ENCODE results near the gene DUSP16. TPM values are rescaled to one million over a fixed set of nuclear protein-coding genes. Genes with fewer than 3 reads are reported as not detected.

Gene DUSP16
- total RNA-seq, 1 experiment from 2014 or later: 51.9 TPM

- H3K4me1 Mint-ChIP-seq: peaks cover 5% of the 10 kb centered on the region
- no peak for TF ChIP-seq NR2C2 (CRISPR knock-in tag; IDR thresholded peaks at IDR 0.05)
- ChIA-PET POLR2A (no interaction called here), CTCF (interaction anchor here (0.9 kb wide), 1 partner anchor 62 kb away, joined by 3 read pairs; no protein-coding TSS in a partner anchor)
- DNase-seq (ENCODE audit: low spot score) (no peak), ATAC-seq (no peak)
- H3K9me3 Mint-ChIP-seq: peaks cover 8% of the 10 kb centered on the region
- no peaks in the 10 kb centered on the region for H3K27me3 Mint-ChIP-seq (ENCODE audit: low read depth)
- H3K36me3 Mint-ChIP-seq: peaks cover 9% of the 10 kb centered on the region
- no peak overlapping the region for H3K4me3 Mint-ChIP-seq
- no peak overlapping the region for H3K27ac Mint-ChIP-seq
These were observed 121.2 kb downstream of the DUSP16 start for GRCh38 chr12:12441429-12441807.

- H3K9me3 Mint-ChIP-seq: peaks cover 8% of the 10 kb centered on the region
- POLR2A ChIA-PET: no interaction called here
- H3K4me3 Mint-ChIP-seq: no peak overlapping the region
- H3K27me3 Mint-ChIP-seq (ENCODE audit: low read depth): no peaks in the 10 kb centered on the region
- H3K4me1 Mint-ChIP-seq: peaks cover 1% of the 10 kb centered on the region
- CTCF ChIA-PET: interaction anchor here (0.9 kb wide), 1 partner anchor 63 kb away, joined by 3 read pairs; no protein-coding TSS in a partner anchor
- peaks cover 11% of the 10 kb centered on the region for H3K36me3 Mint-ChIP-seq
- no peak for TF ChIP-seq FOXJ3 (CRISPR knock-in tag; IDR thresholded peaks at IDR 0.05; ENCODE audit: borderline replicate concordance)
- DNase-seq (ENCODE audit: low spot score) (no peak), ATAC-seq (no peak)
- H3K27ac Mint-ChIP-seq: no peak overlapping the region
These were observed 121.8 kb downstream of the DUSP16 start for GRCh38 chr12:12440784-12441428.

GRCh38 chr12:12439636-12440035 is 123.0 kb downstream of the DUSP16 start:
- ATAC-seq: no peak
- no peak overlapping the region for H3K4me3 Mint-ChIP-seq
- TF ChIP-seq ZNF532 (CRISPR knock-in tag; IDR thresholded peaks at IDR 0.05; ENCODE audit: borderline replicate concordance) (no peak), ZSCAN18 (CRISPR knock-in tag; IDR thresholded peaks at IDR 0.05) (no peak), GABPB1 (CRISPR knock-in tag; IDR thresholded peaks at IDR 0.05) (peak; percentile 77; the same call in 1 of the 2 replicates), ZNF232 (CRISPR knock-in tag; IDR thresholded peaks at IDR 0.05) (no peak), SMAD3 (CRISPR knock-in tag; IDR thresholded peaks at IDR 0.05; ENCODE audit: borderline replicate concordance) (no peak)
- POLR2A ChIA-PET: no interaction called here
- H3K36me3 Mint-ChIP-seq: peaks cover 11% of the 10 kb centered on the region
- no peaks in the 10 kb centered on the region; the same call in 1 of the 2 replicates for H3K4me1 Mint-ChIP-seq
- H3K9me3 Mint-ChIP-seq: peaks cover 8% of the 10 kb centered on the region
- CTCF ChIA-PET: no interaction called here
- no peak for DNase-seq (ENCODE audit: low spot score)
- H3K27ac Mint-ChIP-seq: no peak overlapping the region
- H3K27me3 Mint-ChIP-seq (ENCODE audit: low read depth): no peaks in the 10 kb centered on the region

GRCh38 chr12:12436831-12437345 is 125.8 kb downstream of the DUSP16 start:
- Mint-ChIP-seq H3K36me3 (peaks cover 11% of the 10 kb centered on the region), H3K27me3 (ENCODE audit: low read depth) (no peaks in the 10 kb centered on the region), H3K4me3 (no peak overlapping the region), H3K9me3 (peaks cover 8% of the 10 kb centered on the region), H3K4me1 (no peaks in the 10 kb centered on the region; the same call in 1 of the 2 replicates), H3K27ac (no peak overlapping the region)
- no peak for TF ChIP-seq ZNF121 (CRISPR knock-in tag; IDR thresholded peaks at IDR 0.05)
- no peak for TF ChIP-seq SOX15 (CRISPR knock-in tag; IDR thresholded peaks at IDR 0.05)
- no peak for TF ChIP-seq STAT6 (CRISPR knock-in tag; conservative IDR thresholded peaks at IDR 0.05; ENCODE audit: low read depth)
- no peak for TF ChIP-seq GABPB1 (CRISPR knock-in tag; IDR thresholded peaks at IDR 0.05)
- no peak for TF ChIP-seq GRHL2 (CRISPR knock-in tag; IDR thresholded peaks at IDR 0.05; ENCODE audit: insufficient replicate concordance, severe bottlenecking)
- no peak for TF ChIP-seq ZNF396 (CRISPR knock-in tag; IDR thresholded peaks at IDR 0.05; ENCODE audit: borderline replicate concordance)
- TF ChIP-seq USF1 (CRISPR knock-in tag; IDR thresholded peaks at IDR 0.05): no peak
- TF ChIP-seq MLX (CRISPR knock-in tag; IDR thresholded peaks at IDR 0.05): no peak
- DNase-seq (ENCODE audit: low spot score) (no peak), ATAC-seq (no peak)
- CTCF ChIA-PET: no interaction called here
- POLR2A ChIA-PET: no interaction called here

All from WTC11 (cell line).